ENCODE measurements around the gene ANKZF1.
"Not testable (repeated sequence)": the region's sequence is repeated elsewhere in the genome, so short reads cannot be mapped to it uniquely, and the experiment has no call there.

ANKZF1 gene

DNA sequence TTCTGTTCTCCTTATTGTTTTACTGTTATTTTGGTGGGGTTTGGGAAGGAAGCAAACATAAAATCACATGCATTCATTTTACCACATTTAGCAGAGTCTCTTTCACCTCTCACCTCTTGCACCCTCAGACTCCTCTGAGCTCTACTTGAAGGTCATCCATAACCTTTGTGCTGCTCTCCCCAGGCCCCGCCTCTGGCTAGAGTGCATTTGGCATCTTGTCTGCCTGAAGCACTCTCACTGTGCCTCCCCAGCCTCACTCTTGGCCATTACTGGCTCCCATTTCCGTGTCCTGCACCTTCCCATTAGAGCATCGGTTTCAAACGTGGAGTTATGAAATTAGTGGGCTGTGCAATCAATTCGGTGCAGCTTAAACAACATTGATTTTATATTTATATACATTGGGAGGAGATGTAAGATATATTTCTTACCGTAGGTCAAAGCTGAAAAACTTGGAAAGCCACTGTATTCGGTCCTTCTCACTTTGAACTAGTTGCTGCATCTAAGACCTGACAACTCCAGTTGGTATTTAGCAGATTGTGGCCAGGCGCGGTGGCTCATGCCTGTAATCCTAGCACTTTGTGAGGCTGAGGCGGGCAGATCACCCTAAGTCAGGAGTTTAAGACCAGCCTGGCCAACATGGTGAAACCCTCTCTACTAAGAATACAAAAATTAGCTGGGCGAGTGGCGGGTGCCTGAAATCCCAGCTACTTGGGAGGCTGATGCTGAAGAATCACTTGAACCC, 30.0 kb upstream of the ANKZF1 start:
- Histone ChIP-seq H3K36me3 (no peaks in the 10 kb centered on the region), H3K9me3 (no peaks in the 10 kb centered on the region), H3K27ac (no peak overlapping the region), H3K27me3 (peaks cover 24% of the 10 kb centered on the region), H3K4me3 (ENCODE audit: low read depth in 1 of 2, low read length in 1 of 2) (no peak overlapping the region), H3K4me1 (ENCODE audit: control insufficient read depth in 1 of 2, insufficient read depth in 1 of 2, low read depth in 1 of 2, low read length in 1 of 2) (no peaks in the 10 kb centered on the region)
- TF ChIP-seq, protein P1, sequence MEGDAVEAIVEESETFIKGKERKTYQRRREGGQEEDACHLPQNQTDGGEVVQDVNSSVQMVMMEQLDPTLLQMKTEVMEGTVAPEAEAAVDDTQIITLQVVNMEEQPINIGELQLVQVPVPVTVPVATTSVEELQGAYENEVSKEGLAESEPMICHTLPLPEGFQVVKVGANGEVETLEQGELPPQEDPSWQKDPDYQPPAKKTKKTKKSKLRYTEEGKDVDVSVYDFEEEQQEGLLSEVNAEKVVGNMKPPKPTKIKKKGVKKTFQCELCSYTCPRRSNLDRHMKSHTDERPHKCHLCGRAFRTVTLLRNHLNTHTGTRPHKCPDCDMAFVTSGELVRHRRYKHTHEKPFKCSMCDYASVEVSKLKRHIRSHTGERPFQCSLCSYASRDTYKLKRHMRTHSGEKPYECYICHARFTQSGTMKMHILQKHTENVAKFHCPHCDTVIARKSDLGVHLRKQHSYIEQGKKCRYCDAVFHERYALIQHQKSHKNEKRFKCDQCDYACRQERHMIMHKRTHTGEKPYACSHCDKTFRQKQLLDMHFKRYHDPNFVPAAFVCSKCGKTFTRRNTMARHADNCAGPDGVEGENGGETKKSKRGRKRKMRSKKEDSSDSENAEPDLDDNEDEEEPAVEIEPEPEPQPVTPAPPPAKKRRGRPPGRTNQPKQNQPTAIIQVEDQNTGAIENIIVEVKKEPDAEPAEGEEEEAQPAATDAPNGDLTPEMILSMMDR (IDR thresholded peaks at IDR 0.05), result no peak

DNA sequence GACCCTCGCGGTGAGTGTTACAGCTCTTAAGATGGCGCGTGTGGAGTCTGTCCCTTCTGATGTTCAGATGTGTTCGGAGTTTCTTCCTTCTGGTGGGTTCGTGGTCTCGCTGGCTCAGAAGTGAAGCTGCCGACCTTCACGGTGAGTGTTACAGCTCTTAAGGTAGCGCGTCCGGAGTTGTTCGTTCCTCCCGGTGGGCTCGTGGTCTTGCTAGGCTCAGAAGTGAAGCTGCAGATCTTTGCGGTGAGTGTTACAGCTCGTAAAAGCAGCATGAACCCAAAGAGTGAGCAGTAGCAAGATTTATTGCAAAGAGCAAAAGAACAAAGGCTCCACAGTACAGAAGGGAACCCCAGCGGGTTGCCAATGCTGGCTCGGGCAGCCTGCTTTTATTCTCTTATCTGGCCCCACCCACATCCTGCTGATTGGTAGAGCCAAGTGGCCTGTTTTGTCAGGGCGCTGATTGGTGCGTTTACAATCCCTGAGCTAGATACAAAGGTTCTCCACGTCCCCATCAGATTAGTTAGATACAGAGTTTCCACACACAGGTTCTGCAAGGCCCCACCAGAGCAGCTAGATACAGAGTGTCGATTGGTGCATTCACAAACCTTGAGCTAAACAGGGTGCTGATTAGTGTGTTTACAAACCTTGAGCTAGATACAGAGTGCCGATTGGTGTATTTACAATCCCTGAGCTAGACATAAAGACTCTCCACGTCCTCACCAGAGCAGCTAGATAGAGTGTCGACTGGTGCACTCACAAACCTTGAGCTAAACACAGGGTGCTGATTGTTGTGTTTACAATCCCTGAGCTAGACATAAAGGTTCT, 28.9 kb upstream of the ANKZF1 start:
- H3K36me3 ChIP-seq; H3K4me3 ChIP-seq (ENCODE audit: low read depth in 1 of 2, low read length in 1 of 2); H3K4me1 ChIP-seq (ENCODE audit: control insufficient read depth in 1 of 2, insufficient read depth in 1 of 2, low read depth in 1 of 2, low read length in 1 of 2); H3K9me3 ChIP-seq; H3K27ac ChIP-seq: not testable (repeated sequence)
- H3K27me3 ChIP-seq, result peaks cover 16% of the 10 kb centered on the region

DNA sequence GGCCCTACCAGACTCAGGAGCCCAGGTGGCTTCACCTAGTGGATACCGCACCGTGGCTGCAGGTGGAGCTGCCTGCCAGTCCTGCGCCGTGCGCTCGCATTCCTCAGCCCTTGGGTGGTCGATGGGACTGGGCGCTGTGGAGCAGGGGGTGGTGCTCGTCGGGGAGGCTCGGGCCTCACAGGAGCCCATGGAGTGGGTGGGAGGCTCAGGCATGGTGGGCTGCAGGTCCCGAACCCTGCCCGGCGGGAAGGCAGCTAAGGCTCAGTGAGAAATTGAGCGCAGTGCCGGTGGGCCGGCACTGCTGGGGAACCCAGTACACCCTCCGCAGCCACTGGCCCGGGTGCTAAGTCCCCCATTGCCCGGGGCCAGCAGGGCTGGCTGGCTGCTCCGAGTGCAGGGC, 28.3 kb upstream of the ANKZF1 start:
- H3K4me3 ChIP-seq (ENCODE audit: low read depth in 1 of 2, low read length in 1 of 2); H3K36me3 ChIP-seq; H3K4me1 ChIP-seq (ENCODE audit: control insufficient read depth in 1 of 2, insufficient read depth in 1 of 2, low read depth in 1 of 2, low read length in 1 of 2); H3K9me3 ChIP-seq; H3K27ac ChIP-seq: not testable (repeated sequence)
- H3K27me3 ChIP-seq, result peaks cover 13% of the 10 kb centered on the region

DNA sequence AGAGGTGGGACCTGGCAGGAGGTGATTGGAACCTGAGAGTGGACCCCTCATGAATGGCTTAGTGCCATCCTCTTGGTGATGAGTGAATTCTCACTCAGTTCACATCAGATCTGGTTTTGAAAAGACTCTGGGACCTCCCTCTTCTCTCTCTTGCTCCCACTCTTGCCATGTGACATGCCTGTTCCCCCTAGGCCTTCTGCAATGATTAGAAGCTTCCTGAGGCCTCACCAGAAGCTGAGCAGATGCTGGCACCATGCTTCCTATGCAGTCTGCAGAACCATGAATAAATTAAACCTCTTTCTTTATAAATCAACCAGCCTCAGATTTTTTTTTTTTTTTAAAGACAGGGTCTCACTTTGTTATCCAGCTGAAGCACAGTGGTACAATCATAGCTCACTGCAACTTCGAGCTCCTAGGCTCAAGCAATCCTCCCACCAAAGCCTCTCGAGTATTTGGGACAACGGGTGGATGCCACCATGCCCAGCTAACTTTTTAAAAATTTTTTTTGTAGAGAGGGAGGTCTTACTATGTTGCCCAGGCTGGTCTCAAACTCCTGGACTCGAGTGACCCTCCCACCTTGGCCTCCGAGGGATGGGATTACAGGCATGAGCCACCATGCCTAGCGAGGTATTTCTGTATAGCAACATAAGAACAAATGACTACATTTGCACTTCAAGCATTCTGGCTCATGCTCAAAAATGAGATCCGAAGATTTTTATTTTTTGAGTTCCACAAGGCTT, 25.0 kb upstream of the ANKZF1 start:
- H3K27ac ChIP-seq, result no peak overlapping the region
- H3K9me3 ChIP-seq, result no peaks in the 10 kb centered on the region
- peaks cover 20% of the 10 kb centered on the region for H3K36me3 ChIP-seq
- no peak overlapping the region for H3K4me3 ChIP-seq (ENCODE audit: low read depth in 1 of 2, low read length in 1 of 2)
- H3K4me1 ChIP-seq (ENCODE audit: control insufficient read depth in 1 of 2, insufficient read depth in 1 of 2, low read depth in 1 of 2, low read length in 1 of 2), result peaks cover 33 to 37% of the 10 kb centered on the region in 2 experiments
- TF ChIP-seq, protein P1 (IDR thresholded peaks at IDR 0.05), result no peak
- H3K27me3 ChIP-seq, result peaks cover 3% of the 10 kb centered on the region

DNA sequence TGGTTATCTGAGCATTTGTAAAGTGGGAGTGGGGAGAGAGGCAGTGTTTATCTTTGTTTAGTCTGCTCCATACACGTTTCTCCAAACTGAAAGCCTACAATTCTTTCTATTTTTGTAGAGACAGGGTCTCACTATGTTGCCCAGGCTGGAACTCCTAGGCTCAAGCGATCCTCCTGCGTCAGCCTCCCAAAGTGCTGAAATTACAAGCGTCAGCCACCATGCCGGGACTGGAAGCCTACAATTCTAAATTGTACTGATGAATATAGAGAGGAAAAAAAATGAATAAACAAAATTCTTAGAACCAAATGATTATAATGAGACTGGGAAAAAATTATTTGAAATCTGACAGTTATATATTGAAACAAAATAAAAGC, 24.5 kb upstream of the ANKZF1 start:
- no peaks in the 10 kb centered on the region for H3K27me3 ChIP-seq
- H3K4me1 ChIP-seq (ENCODE audit: control insufficient read depth in 1 of 2, insufficient read depth in 1 of 2, low read depth in 1 of 2, low read length in 1 of 2), result peaks cover 39 to 43% of the 10 kb centered on the region in 2 experiments
- TF ChIP-seq, protein P1 (IDR thresholded peaks at IDR 0.05), result no peak
- no peaks in the 10 kb centered on the region for H3K9me3 ChIP-seq
- H3K36me3 ChIP-seq, result peaks cover 21% of the 10 kb centered on the region
- no peak overlapping the region for H3K27ac ChIP-seq
- no peak overlapping the region for H3K4me3 ChIP-seq (ENCODE audit: low read depth in 1 of 2, low read length in 1 of 2)

DNA sequence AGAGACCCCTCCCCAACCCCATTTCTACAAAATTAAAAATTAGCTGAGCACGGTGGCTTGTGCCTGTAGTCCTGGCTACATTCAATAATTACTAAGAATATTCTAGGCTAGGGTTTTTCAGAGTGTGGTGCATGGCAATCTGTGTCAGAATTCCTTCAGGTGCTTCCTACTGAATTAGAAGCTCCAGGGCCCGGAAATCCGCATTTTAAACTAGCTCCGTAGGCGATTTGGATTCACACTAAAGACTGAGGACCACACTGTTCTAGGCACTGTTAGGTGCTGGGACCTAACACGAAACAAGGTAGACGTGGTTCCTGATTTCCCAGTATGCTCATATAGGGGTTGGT, 23.7 kb upstream of the ANKZF1 start:
- Histone ChIP-seq H3K36me3 (peaks cover 28% of the 10 kb centered on the region), H3K9me3 (no peaks in the 10 kb centered on the region), H3K4me3 (ENCODE audit: low read depth in 1 of 2, low read length in 1 of 2) (peak overlapping the region; percentile 93 to 95), H3K27me3 (no peaks in the 10 kb centered on the region), H3K27ac (peak overlapping the region; percentile 96), H3K4me1 (ENCODE audit: control insufficient read depth in 1 of 2, insufficient read depth in 1 of 2, low read depth in 1 of 2, low read length in 1 of 2) (peaks cover 47 to 51% of the 10 kb centered on the region in 2 experiments)
- TF ChIP-seq, protein P1 (IDR thresholded peaks at IDR 0.05), result no peak

Data from neutrophil (primary cell).